ENCODE data around the gene MED4.

Gene MED4

GRCh38 chr13:48112896-48113755, 18.2 kb upstream of the MED4 start:
- Mint-ChIP-seq H3K9me3 (no peaks in the 10 kb centered on the region), H3K27ac (no peak overlapping the region), H3K27me3 (ENCODE audit: low read depth) (peaks cover 23% of the 10 kb centered on the region), H3K4me3 (no peak overlapping the region), H3K36me3 (ENCODE audit: low read depth) (no peaks in the 10 kb centered on the region), H3K4me1 (ENCODE audit: low read depth) (peaks cover 7% of the 10 kb centered on the region)
- DNase-seq (ENCODE audit: low spot score): no peak

- no peak for DNase-seq (ENCODE audit: low spot score)
- peaks cover 7% of the 10 kb centered on the region for H3K4me1 Mint-ChIP-seq (ENCODE audit: low read depth)
- H3K9me3 Mint-ChIP-seq: no peaks in the 10 kb centered on the region
- H3K27ac Mint-ChIP-seq: no peak overlapping the region
- peaks cover 20% of the 10 kb centered on the region for H3K27me3 Mint-ChIP-seq (ENCODE audit: low read depth)
- no peak overlapping the region for H3K4me3 Mint-ChIP-seq
- no peaks in the 10 kb centered on the region for H3K36me3 Mint-ChIP-seq (ENCODE audit: low read depth)
These were observed 16.2 kb upstream of the MED4 start for GRCh38 chr13:48110931-48111721.

- no peak for DNase-seq (ENCODE audit: low spot score)
- Mint-ChIP-seq H3K9me3 (no peaks in the 10 kb centered on the region), H3K27ac (no peak overlapping the region), H3K4me3 (no peak overlapping the region), H3K36me3 (ENCODE audit: low read depth) (no peaks in the 10 kb centered on the region), H3K4me1 (ENCODE audit: low read depth) (peaks cover 7% of the 10 kb centered on the region), H3K27me3 (ENCODE audit: low read depth) (peaks cover 18% of the 10 kb centered on the region)
These were observed 15.4 kb upstream of the MED4 start for GRCh38 chr13:48110132-48110868.

GRCh38 chr13:48108106-48108505, 13.2 kb upstream of the MED4 start:
- Mint-ChIP-seq H3K9me3 (no peaks in the 10 kb centered on the region), H3K4me1 (ENCODE audit: low read depth) (peaks cover 4% of the 10 kb centered on the region), H3K27me3 (ENCODE audit: low read depth) (peaks cover 18% of the 10 kb centered on the region), H3K4me3 (no peak overlapping the region), H3K36me3 (ENCODE audit: low read depth) (no peaks in the 10 kb centered on the region), H3K27ac (no peak overlapping the region)
- no peak for DNase-seq (ENCODE audit: low spot score)

- peaks cover 4% of the 10 kb centered on the region for H3K36me3 Mint-ChIP-seq (ENCODE audit: low read depth)
- H3K27me3 Mint-ChIP-seq (ENCODE audit: low read depth): peaks cover 16% of the 10 kb centered on the region
- DNase-seq (ENCODE audit: low spot score): no peak
- H3K27ac Mint-ChIP-seq: no peak overlapping the region
- H3K4me1 Mint-ChIP-seq (ENCODE audit: low read depth): peaks cover 9% of the 10 kb centered on the region
- H3K4me3 Mint-ChIP-seq: no peak overlapping the region
- peaks cover 5% of the 10 kb centered on the region for H3K9me3 Mint-ChIP-seq
These were observed 2.9 kb upstream of the MED4 start for GRCh38 chr13:48097793-48098192.

- Mint-ChIP-seq H3K4me1 (ENCODE audit: low read depth) (peaks cover 16% of the 10 kb centered on the region), H3K27ac (no peak overlapping the region), H3K36me3 (ENCODE audit: low read depth) (peaks cover 8% of the 10 kb centered on the region), H3K27me3 (ENCODE audit: low read depth) (peaks cover 13% of the 10 kb centered on the region), H3K9me3 (peaks cover 5% of the 10 kb centered on the region), H3K4me3 (no peak overlapping the region)
- DNase-seq (ENCODE audit: low spot score): no peak
These were observed 1.8 kb upstream of the MED4 start for GRCh38 chr13:48096670-48097069.

GRCh38 chr13:48094404-48094780, 512 bp downstream of the MED4 start:
- Mint-ChIP-seq H3K4me1 (ENCODE audit: low read depth) (peaks cover 26% of the 10 kb centered on the region), H3K36me3 (ENCODE audit: low read depth) (peaks cover 13% of the 10 kb centered on the region), H3K27ac (peak overlapping the region; percentile 95), H3K9me3 (peaks cover 5% of the 10 kb centered on the region), H3K4me3 (peak overlapping the region; percentile 95), H3K27me3 (ENCODE audit: low read depth) (peaks cover 9% of the 10 kb centered on the region)
- DNase-seq (ENCODE audit: low spot score): peak; percentile 9

- H3K27me3 Mint-ChIP-seq (ENCODE audit: low read depth): peaks cover 1% of the 10 kb centered on the region
- peaks cover 13% of the 10 kb centered on the region for H3K36me3 Mint-ChIP-seq (ENCODE audit: low read depth)
- peak overlapping the region; percentile 95 for H3K4me3 Mint-ChIP-seq
- peaks cover 5% of the 10 kb centered on the region for H3K9me3 Mint-ChIP-seq
- peaks cover 30% of the 10 kb centered on the region for H3K4me1 Mint-ChIP-seq (ENCODE audit: low read depth)
- no peak for DNase-seq (ENCODE audit: low spot score)
- H3K27ac Mint-ChIP-seq: peak overlapping the region; percentile 95
These were observed 1.3 kb downstream of the MED4 start for GRCh38 chr13:48093588-48093987.

- peaks cover 21% of the 10 kb centered on the region for H3K36me3 Mint-ChIP-seq (ENCODE audit: low read depth)
- no peak overlapping the region for H3K27ac Mint-ChIP-seq
- no peaks in the 10 kb centered on the region for H3K27me3 Mint-ChIP-seq (ENCODE audit: low read depth)
- H3K4me1 Mint-ChIP-seq (ENCODE audit: low read depth): peaks cover 10% of the 10 kb centered on the region
- no peaks in the 10 kb centered on the region for H3K9me3 Mint-ChIP-seq
- DNase-seq (ENCODE audit: low spot score): no peak
- H3K4me3 Mint-ChIP-seq: no peak overlapping the region
These were observed 8.6 kb downstream of the MED4 start for GRCh38 chr13:48086272-48086671.

- Mint-ChIP-seq H3K4me1 (ENCODE audit: low read depth) (peaks cover 8% of the 10 kb centered on the region), H3K27ac (no peak overlapping the region), H3K4me3 (no peak overlapping the region), H3K36me3 (ENCODE audit: low read depth) (peaks cover 49% of the 10 kb centered on the region), H3K9me3 (no peaks in the 10 kb centered on the region), H3K27me3 (ENCODE audit: low read depth) (no peaks in the 10 kb centered on the region)
- no peak for DNase-seq (ENCODE audit: low spot score)
These were observed 13.2 kb downstream of the MED4 start for GRCh38 chr13:48081739-48082138.

GRCh38 chr13:48078251-48078656, 16.6 kb downstream of the MED4 start:
- Mint-ChIP-seq H3K4me3 (no peak overlapping the region), H3K9me3 (no peaks in the 10 kb centered on the region), H3K36me3 (ENCODE audit: low read depth) (peaks cover 66% of the 10 kb centered on the region), H3K4me1 (ENCODE audit: low read depth) (peaks cover 8% of the 10 kb centered on the region), H3K27me3 (ENCODE audit: low read depth) (no peaks in the 10 kb centered on the region), H3K27ac (no peak overlapping the region)
- DNase-seq (ENCODE audit: low spot score): no peak

- Mint-ChIP-seq H3K27ac (no peak overlapping the region), H3K36me3 (ENCODE audit: low read depth) (peaks cover 89% of the 10 kb centered on the region), H3K4me3 (no peak overlapping the region)
These were observed 20.9 kb downstream of the MED4 start for GRCh38 chr13:48074006-48074405.

GRCh38 chr13:48072787-48073186, 22.1 kb downstream of the MED4 start:
- Mint-ChIP-seq H3K27ac (no peak overlapping the region), H3K27me3 (ENCODE audit: low read depth) (no peaks in the 10 kb centered on the region)

More at GRCh38 chr13:48074006-48074405, 20.9 kb downstream of the MED4 start:
- no peak for DNase-seq (ENCODE audit: low spot score)
- Mint-ChIP-seq H3K9me3 (peaks cover 31% of the 10 kb centered on the region), H3K4me1 (ENCODE audit: low read depth) (peaks cover 8% of the 10 kb centered on the region), H3K27me3 (ENCODE audit: low read depth) (no peaks in the 10 kb centered on the region)

GRCh38 chr13:48072304-48072703, 22.6 kb downstream of the MED4 start:
- no peak overlapping the region for H3K27ac Mint-ChIP-seq
- H3K9me3 Mint-ChIP-seq: peaks cover 44% of the 10 kb centered on the region
- H3K36me3 Mint-ChIP-seq (ENCODE audit: low read depth): peaks cover 93% of the 10 kb centered on the region

More at GRCh38 chr13:48072787-48073186, 22.1 kb downstream of the MED4 start:
- Mint-ChIP-seq H3K4me1 (ENCODE audit: low read depth) (no peaks in the 10 kb centered on the region), H3K4me3 (no peak overlapping the region), H3K9me3 (peaks cover 39% of the 10 kb centered on the region), H3K36me3 (ENCODE audit: low read depth) (peaks cover 90% of the 10 kb centered on the region)
- no peak for DNase-seq (ENCODE audit: low spot score)

More at GRCh38 chr13:48072304-48072703, 22.6 kb downstream of the MED4 start:
- Mint-ChIP-seq H3K4me1 (ENCODE audit: low read depth) (peaks cover under 1% of the 10 kb centered on the region), H3K4me3 (no peak overlapping the region), H3K27me3 (ENCODE audit: low read depth) (no peaks in the 10 kb centered on the region)
- no peak for DNase-seq (ENCODE audit: low spot score)

Data from T-helper 2 cell treated with Interferon-gamma antibody and Interleukin-4, amounts not matched to agents 5 μg/mL and 100 μg/mL, for 36 hours (primary cell).